Measurements from ENCODE around the gene CDA.
"Not testable (repeated sequence)": the region's sequence is repeated elsewhere in the genome, so short reads cannot be mapped to it uniquely, and the experiment has no call there.

Gene CDA

GRCh38 chr1:20587661-20588053, 1.2 kb upstream of the CDA start:
- no peak for DNase-seq

- no peak for DNase-seq
These were observed 708 bp downstream of the CDA start for GRCh38 chr1:20589331-20590278.

- no peak for DNase-seq
These were observed 1.4 kb downstream of the CDA start for GRCh38 chr1:20590306-20590777.

- no peak for DNase-seq
These were observed 4.9 kb downstream of the CDA start for GRCh38 chr1:20593756-20594155.

GRCh38 chr1:20594746-20595145, 5.8 kb downstream of the CDA start:
- no peak for DNase-seq

GRCh38 chr1:20596106-20596505, 7.2 kb downstream of the CDA start:
- no peak for DNase-seq

GRCh38 chr1:20597650-20598049, 8.8 kb downstream of the CDA start:
- DNase-seq: no peak

GRCh38 chr1:20600156-20600555, 11.3 kb downstream of the CDA start:
- DNase-seq: no peak

GRCh38 chr1:20601129-20601825, 12.4 kb downstream of the CDA start:
- DNase-seq: no peak

- no peak for DNase-seq
These were observed 14.1 kb downstream of the CDA start for GRCh38 chr1:20602851-20603450.

GRCh38 chr1:20603504-20604464, 14.9 kb downstream of the CDA start:
- no peak for DNase-seq

GRCh38 chr1:20604678-20605077, 15.8 kb downstream of the CDA start:
- DNase-seq: no peak

- DNase-seq: not testable (repeated sequence)
These were observed 18.1 kb downstream of the CDA start for GRCh38 chr1:20606801-20607570.

- no peak for DNase-seq
These were observed 20.6 kb downstream of the CDA start for GRCh38 chr1:20609541-20609940.

- DNase-seq: no peak
These were observed 22.1 kb downstream of the CDA start for GRCh38 chr1:20610970-20611369.

GRCh38 chr1:20611652-20612051, 22.8 kb downstream of the CDA start:
- no peak for DNase-seq

- DNase-seq: no peak
These were observed 23.4 kb downstream of the CDA start for GRCh38 chr1:20612221-20612746.

- DNase-seq: no peak
These were observed 25.3 kb downstream of the CDA start for GRCh38 chr1:20614131-20614579.

GRCh38 chr1:20615946-20616846, 27.3 kb downstream of the CDA start:
- no peak for DNase-seq

- no peak for DNase-seq
These were observed 28.1 kb downstream of the CDA start for GRCh38 chr1:20616847-20617487.
